HCT116 (cell line): ENCODE data around the gene OR2A12. TPM values are rescaled to one million over a fixed set of nuclear protein-coding genes. Genes with fewer than 3 reads are reported as not detected.

ENCODE experiments used
- ATAC-seq: fragments of 200-7000 bp; cut with Tn5 transposase; 2 replicates; pipeline ENCODE4 v1.9.1; 2020; ENCODE audit warnings: mild to moderate bottlenecking, moderate library complexity
- BruUV-seq: library from RNA; stranded (reverse); fragments of 400-500 nt; replicated peaks from 2 replicates; lab custom pipeline; 2021; lab: Mats Ljungman, UMichigan
- CTCF ChIA-PET: fragments of 300-600 bp; sonication (Branson Sonifier 250); formaldehyde crosslinking; loops from one replicate; lab custom pipeline; 2021; ENCODE audit warnings: antibody characterized with exemption; lab: Charles Lee
- POLR2A ChIA-PET: fragments of 300-600, 350-600 bp; sonication (Branson Sonifier 250); formaldehyde crosslinking; loops from one replicate; lab custom pipeline; 2021; ENCODE audit warnings: antibody characterized with exemption; lab: Charles Lee
- RAD21 ChIA-PET, 2 experiments: fragments of 300-600 bp; sonication (Branson Sonifier 250); formaldehyde crosslinking; loops; one replicate each; lab custom pipeline; 2023; ENCODE audit warnings: low total read pairs in 2 of 2; ENCODE audit not compliant: uncharacterized antibody in 2 of 2, unreplicated experiment in 2 of 2, low non-redundant PET in 1 of 2; lab: Charles Lee
- DNase-seq: peaks from one replicate; pipeline ENCODE4 v3.0.0-alpha.2; 2010; ENCODE audit warnings: low read depth, low spot score
- H2AFZ ChIP-seq: fragments of 200-600 bp; shearing (Covaris generic), sonication (generic); 2 replicates; pipeline ENCODE4 v1.6.1; 2017; ENCODE audit warnings: low read depth, mixed run types, mixed read lengths, antibody characterized with exemption, low read length; ENCODE audit not compliant: poor library complexity, severe bottlenecking
- H3K27ac ChIP-seq: 2 replicates; pipeline ENCODE4 v1.5.1; 2012; ENCODE audit warnings: low read depth, low read length
- H3K27me3 ChIP-seq: fragments of 200-600 bp; sonication (generic); 2 replicates; pipeline ENCODE4 v1.6.1; 2016; ENCODE audit warnings: mixed run types, low read length, mixed read lengths; ENCODE audit not compliant: insufficient read depth
- H3K36me3 ChIP-seq, 2 experiments: fragments of 200-500 bp in 1 of 2; fragments of 200-600 bp in 1 of 2; sonication (Bioruptor generic) in 1 of 2; sonication (generic) in 1 of 2; 2 replicates each; pipeline versions ENCODE4 v1.5.1 to v1.6.1; 2014 to 2016; ENCODE audit warnings: low read length in 2 of 2, inconsistent platforms in 1 of 2, mixed read lengths in 1 of 2, mixed run types in 1 of 2; ENCODE audit not compliant: insufficient read depth in 2 of 2, control insufficient read depth in 1 of 2
- H3K4me1 ChIP-seq, 2 experiments: fragments of 200-600 bp in 1 of 2; sonication (generic) in 1 of 2; 2 replicates each; pipeline versions ENCODE4 v1.5.1 to v1.6.1; 2012 to 2017; ENCODE audit warnings: low read length in 2 of 2, inconsistent platforms in 1 of 2, mild to moderate bottlenecking in 1 of 2, mixed read lengths in 1 of 2, mixed run types in 1 of 2, moderate library complexity in 1 of 2; ENCODE audit not compliant: insufficient read depth in 2 of 2, control insufficient read depth in 1 of 2
- H3K4me2 ChIP-seq: fragments of 200-600 bp; sonication (generic); 2 replicates; pipeline ENCODE4 v1.6.1; 2017; ENCODE audit warnings: mixed run types, low read length, mixed read lengths
- H3K4me3 ChIP-seq, 2 experiments: fragments of 200-600 bp in 1 of 2; sonication (generic) in 1 of 2; replicated peaks in 1 of 2; 2 replicates each; pipeline ENCODE4 v1.5.1; 2011 to 2016; ENCODE audit warnings: low read length in 2 of 2, control low read depth in 1 of 2, low read depth in 1 of 2, mild to moderate bottlenecking in 1 of 2, mixed read lengths in 1 of 2, mixed run types in 1 of 2
- H3K79me2 ChIP-seq: fragments of 200-600 bp; sonication (generic); 2 replicates; pipeline ENCODE4 v1.6.1; 2017; ENCODE audit warnings: mild to moderate bottlenecking, mixed run types, low read length, moderate library complexity, mixed read lengths; ENCODE audit not compliant: insufficient read depth
- H3K9ac ChIP-seq: fragments of 200-600 bp; sonication (generic); 2 replicates; pipeline ENCODE4 v1.6.1; 2016; ENCODE audit warnings: low read length, mixed read lengths
- H3K9me2 ChIP-seq: fragments of 200-600 bp; sonication (generic), shearing (Covaris generic); 2 replicates; pipeline ENCODE4 v1.6.1; 2017; ENCODE audit warnings: mixed run types, mild to moderate bottlenecking, moderate library complexity; ENCODE audit not compliant: insufficient read depth
- H3K9me3 ChIP-seq, 2 experiments: fragments of 200-500 bp in 1 of 2; fragments of 200-600 bp in 1 of 2; sonication (Bioruptor generic) in 1 of 2; sonication (generic) in 1 of 2; 2 replicates each; pipeline ENCODE4 v1.6.1; 2014 to 2017; ENCODE audit warnings: low read length in 2 of 2, mixed read lengths in 2 of 2, inconsistent platforms in 1 of 2, low read depth in 1 of 2, mild to moderate bottlenecking in 1 of 2, mixed run types in 1 of 2, moderate library complexity in 1 of 2; ENCODE audit not compliant: control insufficient read depth in 1 of 2, insufficient read depth in 1 of 2
- H4K20me1 ChIP-seq: fragments of 200-600 bp; sonication (generic), shearing (Covaris generic); 2 replicates; pipeline ENCODE4 v1.6.1; 2017; ENCODE audit warnings: mixed run types, mild to moderate bottlenecking, moderate library complexity; ENCODE audit not compliant: insufficient read depth
- EGR1 ChIP-seq: IDR thresholded peaks from 2 replicates; pipeline ENCODE4 v1.6.1; 2012; ENCODE audit warnings: low read depth
- EZH2 ChIP-seq: fragments of 200-600 bp; sonication (generic); IDR thresholded peaks from 2 replicates; pipeline ENCODE4 v1.6.1; 2017; ENCODE audit warnings: antibody characterized with exemption, mixed run types
- FOSL1 ChIP-seq: IDR thresholded peaks from 2 replicates; pipeline ENCODE4 v1.6.1; 2012; ENCODE audit warnings: low read depth
- POLR2AphosphoS5 ChIP-seq: IDR thresholded peaks from 2 replicates; pipeline ENCODE4 v1.6.1; 2011; ENCODE audit warnings: mild to moderate bottlenecking, low read depth, low read length, moderate library complexity
- TCF7L2 ChIP-seq: IDR thresholded peaks from 2 replicates; pipeline ENCODE4 v1.7.0; 2011; ENCODE audit warnings: borderline replicate concordance, inconsistent platforms; ENCODE audit not compliant: insufficient read depth, insufficient read length; ENCODE audit errors: extremely low read depth
- ZFX ChIP-seq: fragments of 450-650 bp; IDR thresholded peaks from 2 replicates; pipeline ENCODE4 v1.6.1; 2017
- ZNF274 ChIP-seq: fragments of 200-500 bp; sonication (Bioruptor generic); IDR thresholded peaks from 2 replicates; pipeline ENCODE4 v1.6.1; 2014; ENCODE audit warnings: mild to moderate bottlenecking, low read depth, low read length, inconsistent platforms
- intact Hi-C: fragments of 100-400 bp; cut with micrococcal nuclease; formaldehyde crosslinking; loops from 2 replicates; pipeline ENCODE4 v1.10.0; 2022
- total RNA-seq: library from RNA; stranded (reverse); gene quantifications from one replicate; pipeline ENCODE4 v1.2.1, GENCODE V29; 2021; ENCODE audit not compliant: unreplicated experiment
- TF ChIP-seq, protein P1 (sequence below): IDR thresholded peaks from 2 replicates; pipeline ENCODE4 v1.6.1; 2012; ENCODE audit warnings: low read depth
- TF ChIP-seq, protein P2 (sequence below): IDR thresholded peaks from 2 replicates; pipeline ENCODE4 v1.6.1; 2012

OR2A12 gene
- total RNA-seq, 1 experiment from 2014 or later: not detected

DNA sequence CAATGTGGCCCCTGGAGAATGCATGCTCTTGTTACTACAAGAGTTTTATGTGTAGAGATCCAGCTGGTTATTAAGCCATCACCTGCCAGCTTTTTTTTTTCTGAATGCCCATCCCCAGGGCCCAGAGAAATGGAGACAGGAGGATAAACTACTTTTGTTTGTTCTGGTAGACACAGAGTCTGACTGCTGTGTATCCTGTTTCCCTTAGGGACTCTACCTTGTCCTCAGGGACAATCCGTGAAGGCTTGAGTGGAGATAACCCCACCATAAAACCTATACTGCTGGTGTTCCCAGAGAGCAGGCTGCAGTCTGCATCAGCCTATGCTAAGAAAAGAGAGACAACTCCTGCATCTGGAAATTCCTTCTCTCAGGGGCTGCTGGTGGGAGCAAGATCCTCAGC, 37.4 kb upstream of the OR2A12 start, which contains the start of gene OR2A5:
OR2A5 (plus strand) TSS at position 301 of the 400 bp plus-strand sequence. CDS start 1,454 bp downstream, outside the sequence.
- H3K27me3 ChIP-seq: no peaks in the 10 kb centered on the region
- intact Hi-C loops: no loop called here
- DNase-seq (no peak), ATAC-seq (no peak)
- ChIA-PET CTCF (no interaction called here), RAD21 (no interaction called here), POLR2A (no interaction called here)
- no peaks in the 10 kb centered on the region for H4K20me1 ChIP-seq
- no peak within 1 kb of the TSS for H3K27ac ChIP-seq
- H3K4me1 ChIP-seq: no peaks in the 10 kb centered on the region
- H3K79me2 ChIP-seq: no peaks in the 10 kb centered on the region
- TF ChIP-seq, protein P1, sequence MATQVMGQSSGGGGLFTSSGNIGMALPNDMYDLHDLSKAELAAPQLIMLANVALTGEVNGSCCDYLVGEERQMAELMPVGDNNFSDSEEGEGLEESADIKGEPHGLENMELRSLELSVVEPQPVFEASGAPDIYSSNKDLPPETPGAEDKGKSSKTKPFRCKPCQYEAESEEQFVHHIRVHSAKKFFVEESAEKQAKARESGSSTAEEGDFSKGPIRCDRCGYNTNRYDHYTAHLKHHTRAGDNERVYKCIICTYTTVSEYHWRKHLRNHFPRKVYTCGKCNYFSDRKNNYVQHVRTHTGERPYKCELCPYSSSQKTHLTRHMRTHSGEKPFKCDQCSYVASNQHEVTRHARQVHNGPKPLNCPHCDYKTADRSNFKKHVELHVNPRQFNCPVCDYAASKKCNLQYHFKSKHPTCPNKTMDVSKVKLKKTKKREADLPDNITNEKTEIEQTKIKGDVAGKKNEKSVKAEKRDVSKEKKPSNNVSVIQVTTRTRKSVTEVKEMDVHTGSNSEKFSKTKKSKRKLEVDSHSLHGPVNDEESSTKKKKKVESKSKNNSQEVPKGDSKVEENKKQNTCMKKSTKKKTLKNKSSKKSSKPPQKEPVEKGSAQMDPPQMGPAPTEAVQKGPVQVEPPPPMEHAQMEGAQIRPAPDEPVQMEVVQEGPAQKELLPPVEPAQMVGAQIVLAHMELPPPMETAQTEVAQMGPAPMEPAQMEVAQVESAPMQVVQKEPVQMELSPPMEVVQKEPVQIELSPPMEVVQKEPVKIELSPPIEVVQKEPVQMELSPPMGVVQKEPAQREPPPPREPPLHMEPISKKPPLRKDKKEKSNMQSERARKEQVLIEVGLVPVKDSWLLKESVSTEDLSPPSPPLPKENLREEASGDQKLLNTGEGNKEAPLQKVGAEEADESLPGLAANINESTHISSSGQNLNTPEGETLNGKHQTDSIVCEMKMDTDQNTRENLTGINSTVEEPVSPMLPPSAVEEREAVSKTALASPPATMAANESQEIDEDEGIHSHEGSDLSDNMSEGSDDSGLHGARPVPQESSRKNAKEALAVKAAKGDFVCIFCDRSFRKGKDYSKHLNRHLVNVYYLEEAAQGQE: no peak
- TF ChIP-seq FOSL1: no peak
- no peak for TF ChIP-seq EZH2
- TF ChIP-seq ZNF274: no peak
- TF ChIP-seq, protein P2, sequence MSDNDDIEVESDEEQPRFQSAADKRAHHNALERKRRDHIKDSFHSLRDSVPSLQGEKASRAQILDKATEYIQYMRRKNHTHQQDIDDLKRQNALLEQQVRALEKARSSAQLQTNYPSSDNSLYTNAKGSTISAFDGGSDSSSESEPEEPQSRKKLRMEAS: no peak
- no peak for TF ChIP-seq POLR2AphosphoS5
- TF ChIP-seq TCF7L2: no peak
- TF ChIP-seq EGR1: no peak
- TF ChIP-seq ZFX: no peak
- H3K9ac ChIP-seq: no peak within 1 kb of the TSS
- no peaks in the 10 kb centered on the region for H3K9me2 ChIP-seq
- no TSS peak for BruUV-seq
- no peak within 1 kb of the TSS for H2AFZ ChIP-seq
- no peak within 1 kb of the TSS for H3K4me2 ChIP-seq
- H3K4me3 ChIP-seq: no peak within 1 kb of the TSS
- no peaks in the 10 kb centered on the region for H3K9me3 ChIP-seq
- H3K36me3 ChIP-seq: no peaks in the 10 kb centered on the region
